OCI-LY3 (cell line): ENCODE results near the gene C16orf92.

Experiments
- EZH2phosphoT487 ChIP-seq: fragments of 200-600 bp; shearing (Covaris generic); IDR thresholded peaks from 2 replicates; pipeline ENCODE4 v1.6.1; 2018; ENCODE audit warnings: antibody characterized with exemption, mixed run types, low read depth
- TF ChIP-seq, protein P1 (sequence below): fragments of 200-600, 300-600 bp; sonication (generic); IDR thresholded peaks from 2 replicates; pipeline ENCODE4 v1.5.1; 2014; ENCODE audit warnings: antibody characterized with exemption, low read length, low read depth

DNA sequence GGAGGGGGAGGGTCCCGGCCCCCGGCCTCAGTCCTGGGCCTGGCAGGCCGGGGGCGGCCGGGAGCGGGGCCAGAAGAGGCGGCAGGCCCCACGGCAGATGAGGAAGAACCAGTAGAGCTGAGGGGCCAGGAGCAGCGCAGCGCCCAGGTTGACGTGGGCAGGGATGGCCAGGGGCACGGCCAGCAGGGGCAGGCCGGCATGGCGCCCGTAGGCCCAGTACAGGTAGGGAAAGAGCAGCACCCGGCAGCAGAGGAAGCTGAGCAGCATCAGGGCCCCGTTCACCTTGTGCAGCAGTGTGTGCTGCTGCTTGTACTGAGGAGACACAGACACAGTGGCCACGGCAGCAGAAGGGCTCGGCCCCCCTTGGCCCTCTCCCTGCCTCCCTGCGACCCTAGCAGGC is 2.2 kb downstream of the C16orf92 start:
- TF ChIP-seq, protein P1, sequence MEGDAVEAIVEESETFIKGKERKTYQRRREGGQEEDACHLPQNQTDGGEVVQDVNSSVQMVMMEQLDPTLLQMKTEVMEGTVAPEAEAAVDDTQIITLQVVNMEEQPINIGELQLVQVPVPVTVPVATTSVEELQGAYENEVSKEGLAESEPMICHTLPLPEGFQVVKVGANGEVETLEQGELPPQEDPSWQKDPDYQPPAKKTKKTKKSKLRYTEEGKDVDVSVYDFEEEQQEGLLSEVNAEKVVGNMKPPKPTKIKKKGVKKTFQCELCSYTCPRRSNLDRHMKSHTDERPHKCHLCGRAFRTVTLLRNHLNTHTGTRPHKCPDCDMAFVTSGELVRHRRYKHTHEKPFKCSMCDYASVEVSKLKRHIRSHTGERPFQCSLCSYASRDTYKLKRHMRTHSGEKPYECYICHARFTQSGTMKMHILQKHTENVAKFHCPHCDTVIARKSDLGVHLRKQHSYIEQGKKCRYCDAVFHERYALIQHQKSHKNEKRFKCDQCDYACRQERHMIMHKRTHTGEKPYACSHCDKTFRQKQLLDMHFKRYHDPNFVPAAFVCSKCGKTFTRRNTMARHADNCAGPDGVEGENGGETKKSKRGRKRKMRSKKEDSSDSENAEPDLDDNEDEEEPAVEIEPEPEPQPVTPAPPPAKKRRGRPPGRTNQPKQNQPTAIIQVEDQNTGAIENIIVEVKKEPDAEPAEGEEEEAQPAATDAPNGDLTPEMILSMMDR = no peak
- TF ChIP-seq EZH2phosphoT487 = no peak
